ENCODE data around the gene NUP205.

The NUP205 gene

GRCh38 chr7:135684136-135684535 is 126.4 kb downstream of the NUP205 start:
- TF ChIP-seq GATA3 (IDR thresholded peaks at IDR 0.05; ENCODE audit: low read depth, low read length) (no peak), GATA2 (IDR thresholded peaks at IDR 0.05; ENCODE audit: low read depth, low read length) (no peak)

DNA sequence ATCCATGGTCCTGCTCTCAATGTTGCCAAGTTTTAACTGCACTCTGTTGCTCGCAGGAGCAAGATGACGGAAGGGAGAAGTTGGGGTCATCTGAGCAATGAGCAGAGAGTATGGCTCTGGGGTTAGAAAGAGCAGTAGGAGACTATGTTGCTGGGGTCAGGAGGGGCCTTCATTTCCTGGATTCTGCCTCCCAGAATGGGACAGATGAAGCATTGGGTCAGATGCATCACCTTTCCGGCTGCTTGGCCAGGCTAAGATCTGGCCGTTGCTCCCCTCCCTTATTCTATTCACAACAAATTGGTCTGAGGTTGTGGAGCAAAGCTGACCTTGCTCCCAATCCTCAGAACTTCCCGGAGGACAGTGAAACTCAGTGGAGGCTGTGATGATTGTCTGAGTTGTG is 127.0 kb downstream of the NUP205 start:
- TF ChIP-seq GATA3 (IDR thresholded peaks at IDR 0.05; ENCODE audit: low read depth, low read length) (no peak), GATA2 (IDR thresholded peaks at IDR 0.05; ENCODE audit: low read depth, low read length) (no peak)

DNA sequence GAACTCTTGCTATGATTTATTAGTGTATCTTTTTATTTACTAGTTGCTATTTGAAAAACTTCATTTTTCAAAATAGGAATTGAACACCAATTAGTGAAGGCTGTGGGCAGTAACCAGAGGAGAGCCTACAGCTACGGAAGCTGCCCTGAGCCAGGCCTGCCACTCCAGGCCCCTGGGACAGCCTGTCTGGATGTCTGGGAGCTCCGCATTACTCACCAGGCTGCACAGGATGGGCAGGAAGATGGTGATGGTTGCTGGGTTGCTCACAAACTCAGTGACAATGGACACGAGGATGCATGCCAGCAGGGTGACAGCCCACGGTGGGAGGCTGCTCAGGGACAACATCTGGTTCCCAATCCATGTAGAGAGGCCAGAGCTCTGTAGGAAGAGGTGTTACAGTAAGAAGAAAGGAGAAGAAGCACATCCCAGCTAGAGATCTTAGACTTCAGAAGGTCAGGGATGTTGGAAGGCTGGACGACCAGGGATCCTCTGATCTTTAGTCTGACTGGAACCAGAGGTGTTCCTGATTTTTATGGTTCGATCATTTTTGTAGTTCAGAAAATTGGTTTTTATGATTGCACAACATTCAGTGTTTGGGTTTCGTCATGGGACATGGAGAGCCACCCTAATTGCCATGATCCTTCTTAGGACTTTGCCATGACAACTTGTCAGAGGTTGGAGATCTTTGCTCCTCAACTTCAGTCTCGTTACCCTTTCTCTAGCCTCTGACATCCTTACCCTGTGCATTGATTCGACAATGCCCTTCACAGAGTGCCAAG is 127.8 kb downstream of the NUP205 start:
- TF ChIP-seq GATA2 (IDR thresholded peaks at IDR 0.05; ENCODE audit: low read depth, low read length) = no peak
- no peak for TF ChIP-seq GATA3 (IDR thresholded peaks at IDR 0.05; ENCODE audit: low read depth, low read length)

GRCh38 chr7:135687466-135687865 is 129.7 kb downstream of the NUP205 start:
- TF ChIP-seq GATA3 (IDR thresholded peaks at IDR 0.05; ENCODE audit: low read depth, low read length) = no peak
- TF ChIP-seq GATA2 (IDR thresholded peaks at IDR 0.05; ENCODE audit: low read depth, low read length) = no peak

DNA sequence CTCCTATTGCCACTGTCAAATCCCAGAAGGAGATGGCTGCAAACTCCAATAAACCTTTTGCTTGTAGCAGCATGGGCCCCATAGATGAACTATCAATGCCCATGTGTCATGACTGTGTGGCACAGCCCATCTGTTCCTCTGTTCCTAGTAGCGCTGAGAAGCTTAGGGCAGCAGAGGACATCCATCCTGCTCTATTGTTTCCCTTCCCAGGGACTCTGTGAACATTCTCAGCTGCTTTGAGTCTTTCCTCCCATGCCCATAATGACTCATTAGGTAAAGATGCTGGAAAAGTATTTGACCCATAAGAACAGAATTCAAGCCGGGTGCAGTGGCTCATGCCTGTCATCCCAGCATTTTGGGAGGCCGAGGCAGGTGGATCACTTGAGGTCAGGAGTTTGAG is 132.8 kb downstream of the NUP205 start:
- no peak for TF ChIP-seq GATA2 (IDR thresholded peaks at IDR 0.05; ENCODE audit: low read depth, low read length)
- no peak for TF ChIP-seq GATA3 (IDR thresholded peaks at IDR 0.05; ENCODE audit: low read depth, low read length)

DNA sequence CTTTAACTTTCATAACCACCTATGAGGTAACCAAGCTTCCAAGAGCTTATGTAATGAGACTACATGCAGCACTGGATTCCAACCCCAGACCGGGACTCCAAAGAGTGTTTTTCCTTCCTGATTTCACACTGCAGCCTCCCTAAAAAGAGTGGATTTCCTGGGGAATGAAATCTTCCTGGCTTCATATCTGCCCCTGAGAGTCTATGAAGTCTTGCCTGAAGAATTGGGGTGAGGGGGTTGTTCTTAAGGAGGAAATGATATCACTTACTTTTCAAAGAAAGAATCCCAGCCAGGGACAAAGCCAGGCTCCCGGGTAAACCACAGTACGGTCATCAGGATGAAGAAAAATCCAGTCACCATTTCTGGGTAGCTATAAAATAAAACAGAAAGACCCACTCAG is 134.3 kb downstream of the NUP205 start:
- TF ChIP-seq GATA2 (IDR thresholded peaks at IDR 0.05; ENCODE audit: low read depth, low read length) (no peak), GATA3 (IDR thresholded peaks at IDR 0.05; ENCODE audit: low read depth, low read length) (no peak)

- TF ChIP-seq GATA2 (IDR thresholded peaks at IDR 0.05; ENCODE audit: low read depth, low read length) (no peak), GATA3 (IDR thresholded peaks at IDR 0.05; ENCODE audit: low read depth, low read length) (no peak)
Observed at GRCh38 chr7:135693558-135693957, 135.8 kb downstream of the NUP205 start.

DNA sequence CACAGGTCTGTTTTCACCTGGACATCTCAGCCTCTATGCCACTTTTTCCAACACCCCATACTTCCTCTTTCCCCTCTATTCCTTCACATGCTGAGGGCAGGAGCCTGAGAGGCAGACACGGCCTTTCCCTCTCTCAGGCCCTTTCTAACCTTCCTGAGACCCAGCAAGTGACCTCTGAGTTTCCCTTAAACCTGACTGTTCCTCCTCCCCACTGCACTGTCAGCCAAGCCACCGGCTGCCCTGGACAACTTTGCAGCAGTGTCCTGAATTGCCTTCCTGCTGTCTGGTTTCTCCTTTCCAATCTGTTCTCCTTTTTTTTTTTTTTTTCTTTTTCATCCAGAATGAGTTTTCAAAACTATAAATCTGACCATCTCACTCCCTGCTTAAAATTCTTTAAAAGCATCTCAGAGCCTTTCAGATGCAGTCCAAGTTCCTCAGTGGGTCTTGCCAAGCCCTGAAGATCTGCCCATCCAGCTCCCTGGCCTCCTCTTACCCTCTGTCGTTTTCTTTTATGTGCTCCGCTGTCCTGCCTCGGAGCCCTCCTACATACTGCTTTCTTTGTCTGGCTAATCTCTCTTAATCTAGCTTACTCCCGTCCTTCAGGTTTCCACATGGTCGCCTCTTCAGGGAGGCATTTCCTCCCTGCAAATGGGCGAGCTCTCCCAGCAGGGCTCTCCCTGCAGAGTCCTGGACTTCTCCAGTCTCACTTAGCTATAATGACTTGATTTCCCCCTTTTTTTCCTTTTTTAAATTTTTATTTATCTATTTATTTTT is 139.7 kb downstream of the NUP205 start:
- no peak for TF ChIP-seq GATA3 (IDR thresholded peaks at IDR 0.05; ENCODE audit: low read depth, low read length)
- TF ChIP-seq GATA2 (IDR thresholded peaks at IDR 0.05; ENCODE audit: low read depth, low read length) = no peak
